Activated CD8-positive, alpha-beta T cell treated with anti-CD3 and anti-CD28 coated beads for 36 hours (primary cell): Measurements from ENCODE around the gene PALM. TPM values are rescaled to one million over a fixed set of nuclear protein-coding genes. Genes with fewer than 3 reads are reported as not detected.

Experiments
- ATAC-seq: fragments of 200-7000 bp; cut with Tn5 transposase; one replicate; pipeline ENCODE4 v1.10.0; 2021; ENCODE audit warnings: mild to moderate bottlenecking, moderate library complexity
- CTCF ChIA-PET: fragments of 350-600 bp; sonication (Branson Sonifier 250); formaldehyde crosslinking; loops from one replicate; lab custom pipeline; 2021; ENCODE audit warnings: antibody characterized with exemption; lab: Charles Lee
- POLR2A ChIA-PET: fragments of 350-600 bp; sonication (Branson Sonifier 250); formaldehyde crosslinking; loops from one replicate; lab custom pipeline; 2021; ENCODE audit warnings: antibody characterized with exemption; lab: Charles Lee
- DNase-seq: peaks from one replicate; pipeline ENCODE4 v3.0.0-alpha.2; 2020
- H3K27ac Mint-ChIP-seq: one replicate; pipeline ENCODE4 v1.8.0; 2021; ENCODE audit warnings: mild to moderate bottlenecking, mixed read lengths
- H3K27me3 Mint-ChIP-seq: one replicate; pipeline ENCODE4 v1.8.0; 2021; ENCODE audit warnings: mixed read lengths
- H3K36me3 Mint-ChIP-seq: one replicate; pipeline ENCODE4 v1.8.0; 2021; ENCODE audit warnings: low read depth, mixed read lengths
- H3K4me1 Mint-ChIP-seq: one replicate; pipeline ENCODE4 v1.8.0; 2021; ENCODE audit warnings: low read depth, mixed read lengths
- H3K4me3 Mint-ChIP-seq: one replicate; pipeline ENCODE4 v1.8.0; 2021; ENCODE audit warnings: mild to moderate bottlenecking, moderate library complexity, mixed read lengths
- H3K9me3 Mint-ChIP-seq: one replicate; pipeline ENCODE4 v1.8.0; 2021; ENCODE audit warnings: mixed read lengths
- CTCF ChIP-seq: fragments of 200-600 bp; IDR thresholded peaks from one replicate; pipeline ENCODE4 v1.8.0; 2022; ENCODE audit warnings: antibody characterized with exemption, mild to moderate bottlenecking
- intact Hi-C: fragments of 100-400 bp; cut with micrococcal nuclease; formaldehyde crosslinking; loops from one replicate; pipeline ENCODE4 v1.10.0; 2022
- total RNA-seq, 2 experiments: library from RNA; stranded (reverse); gene quantifications; one replicate each; pipeline ENCODE4 v1.2.3, GENCODE V29; 2021

Gene PALM
- total RNA-seq, 2 experiments from 2014 or later, result 0.22 to 0.36 TPM

- Mint-ChIP-seq H3K36me3 (no peaks in the 10 kb centered on the region), H3K27ac (peak overlapping the region; percentile 100), H3K4me1 (peaks cover 2% of the 10 kb centered on the region), H3K27me3 (peaks cover 5% of the 10 kb centered on the region), H3K9me3 (no peaks in the 10 kb centered on the region), H3K4me3 (peak overlapping the region; percentile 79)
- CTCF ChIA-PET, result interaction anchor here (1.3 to 1.4 kb wide), 2 partner anchors 10 to 14 kb away, joined by 4 to 8 read pairs; no protein-coding TSS in a partner anchor
- peak; percentile 100 for DNase-seq
- ATAC-seq, result peak; percentile 82
- intact Hi-C loops, result no loop called here
- TF ChIP-seq CTCF, result no peak
- POLR2A ChIA-PET, result interaction anchor here (0.6 to 1.2 kb wide), 5 partner anchors 7 to 402 kb away, joined by 3 to 4 read pairs (median 4); partner anchors contain the start of gene RNF126
Observed at GRCh38 chr19:680287-681028, 28.3 kb upstream of the PALM start.

- ATAC-seq, result no peak
Observed at GRCh38 chr19:681029-682019, 27.4 kb upstream of the PALM start.

DNA sequence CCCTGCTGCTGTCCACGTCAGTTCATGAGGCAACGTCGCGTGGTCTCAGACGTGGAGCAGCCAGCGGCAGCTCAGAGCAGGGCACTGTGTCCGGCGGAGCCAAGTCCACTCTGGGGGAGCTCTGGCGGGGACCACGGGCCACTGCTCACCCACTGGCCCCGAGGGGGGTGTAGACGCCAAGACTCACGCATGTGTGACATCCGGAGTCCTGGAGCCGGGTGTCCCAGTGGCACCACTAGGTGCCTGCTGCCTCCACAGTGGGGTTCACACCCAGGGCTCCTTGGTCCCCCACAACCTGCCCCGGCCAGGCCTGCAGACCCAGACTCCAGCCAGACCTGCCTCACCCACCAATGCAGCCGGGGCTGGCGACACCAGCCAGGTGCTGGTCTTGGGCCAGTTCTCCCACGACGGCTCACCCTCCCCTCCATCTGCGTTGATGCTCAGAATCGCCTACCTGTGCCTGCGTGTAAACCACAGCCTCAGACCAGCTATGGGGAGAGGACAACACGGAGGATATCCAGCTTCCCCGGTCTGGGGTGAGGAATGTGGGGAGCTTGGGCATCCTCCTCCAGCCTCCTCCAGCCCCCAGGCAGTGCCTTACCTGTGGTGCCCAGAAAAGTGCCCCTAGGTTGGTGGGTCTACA is 25.9 kb upstream of the PALM start:
- Mint-ChIP-seq H3K4me1 (peaks cover 2% of the 10 kb centered on the region), H3K36me3 (no peaks in the 10 kb centered on the region), H3K4me3 (no peak overlapping the region), H3K9me3 (no peaks in the 10 kb centered on the region), H3K27ac (no peak overlapping the region), H3K27me3 (no peaks in the 10 kb centered on the region)
- ChIA-PET CTCF (interaction anchor here (1.2 kb wide), 1 partner anchor 51 kb away, joined by 5 read pairs; no protein-coding TSS in a partner anchor), POLR2A (no interaction called here)
- intact Hi-C loops, result no loop called here
- no peak for DNase-seq
- ATAC-seq, result no peak
- no peak for TF ChIP-seq CTCF

More at GRCh38 chr19:681029-682019, 27.4 kb upstream of the PALM start:
- CTCF ChIA-PET, result interaction anchor here (1.4 kb wide), 1 partner anchor 15 kb away, joined by 4 read pairs; no protein-coding TSS in a partner anchor
- TF ChIP-seq CTCF, result no peak
- Mint-ChIP-seq H3K27ac (peak overlapping the region; percentile 100), H3K9me3 (no peaks in the 10 kb centered on the region), H3K27me3 (no peaks in the 10 kb centered on the region), H3K4me1 (peaks cover 2% of the 10 kb centered on the region), H3K4me3 (peak overlapping the region; percentile 79), H3K36me3 (no peaks in the 10 kb centered on the region)
- DNase-seq, result peak; percentile 44
- intact Hi-C loops, result no loop called here
- POLR2A ChIA-PET, result interaction anchor here (0.8 to 1.1 kb wide), 2 partner anchors 10 to 21 kb away, joined by 3 to 4 read pairs; no protein-coding TSS in a partner anchor

DNA sequence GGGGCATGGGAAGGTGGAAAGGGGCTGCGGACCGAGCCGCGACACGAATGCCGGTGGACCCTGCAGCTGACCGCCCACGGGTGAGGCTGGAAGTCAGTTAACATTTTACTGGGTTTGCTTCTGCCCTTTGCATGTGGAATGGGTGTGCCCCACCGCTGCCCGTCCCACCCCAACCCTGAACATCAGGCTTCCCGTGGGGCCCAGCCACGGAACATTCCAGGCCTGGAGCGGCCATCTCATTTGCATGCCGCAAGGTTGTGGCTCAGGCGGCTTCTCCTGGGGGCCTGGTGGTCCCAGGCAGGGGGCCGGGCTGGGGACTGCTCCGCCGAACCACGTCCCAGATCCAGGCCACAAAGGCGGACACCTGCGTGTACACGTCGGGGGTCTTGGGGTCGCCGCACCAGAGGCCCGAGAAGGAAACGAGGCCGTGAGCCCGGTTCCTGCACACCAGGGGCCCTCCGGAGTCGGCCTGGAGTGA is 23.2 kb upstream of the PALM start:
- no peaks in the 10 kb centered on the region for H3K4me1 Mint-ChIP-seq
- H3K27ac Mint-ChIP-seq, result no peak overlapping the region
- intact Hi-C loops, result no loop called here
- no peaks in the 10 kb centered on the region for H3K9me3 Mint-ChIP-seq
- no peaks in the 10 kb centered on the region for H3K36me3 Mint-ChIP-seq
- DNase-seq, result no peak
- ChIA-PET POLR2A (no interaction called here), CTCF (no interaction called here)
- no peak for TF ChIP-seq CTCF
- H3K4me3 Mint-ChIP-seq, result no peak overlapping the region
- ATAC-seq, result no peak
- H3K27me3 Mint-ChIP-seq, result no peaks in the 10 kb centered on the region
